ENCODE measurements around the gene APRT. TPM values are rescaled to one million over a fixed set of nuclear protein-coding genes. Genes with fewer than 3 reads are reported as not detected.

The APRT gene
- total and polyA plus RNA-seq, 9 of the 15 experiments (the other 6 are each of a cell fraction or from before 2014, with no cell fraction given), result 41.7 to 409 (median 146) TPM

GRCh38 chr16:88784074-88784855 is 27.5 kb downstream of the APRT start (continued):
- TF ChIP-seq RREB1 (CRISPR knock-in tag; IDR thresholded peaks at IDR 0.05), result 0 out of 2 replicates have a peak, but pooled peaks have one; percentile 21
- TF ChIP-seq CC2D1A (IDR thresholded peaks at IDR 0.05), result peak; percentile 38; the same call in 1 of the 2 replicates
- TF ChIP-seq EP400 (IDR thresholded peaks at IDR 0.05), result peak; percentile 60; the same call in 1 of the 2 replicates
- TF ChIP-seq ZNF511 (CRISPR knock-in tag; IDR thresholded peaks at IDR 0.05), result no peak
- no peak for TF ChIP-seq ZNF766 (CRISPR knock-in tag; conservative IDR thresholded peaks at IDR 0.05)
- no peak for TF ChIP-seq MAFK (IDR thresholded peaks at IDR 0.05; ENCODE audit: low read length)
- TF ChIP-seq NFIX (CRISPR knock-in tag; IDR thresholded peaks at IDR 0.05; ENCODE audit: low read depth), result no peak
- no peak for TF ChIP-seq ZNF253 (CRISPR knock-in tag; conservative IDR thresholded peaks at IDR 0.05)
- peak; percentile 77; the same call in 1 of the 2 replicates for TF ChIP-seq HNRNPL (IDR thresholded peaks at IDR 0.05; ENCODE audit: low read depth, low read length)
- TF ChIP-seq TGIF2 (CRISPR knock-in tag; IDR thresholded peaks at IDR 0.05), result no peak
- 0 out of 2 replicates have a peak, but pooled peaks have one; percentile 42 for TF ChIP-seq ZNF395 (CRISPR knock-in tag; IDR thresholded peaks at IDR 0.05)
- 0 out of 2 replicates have a peak, but pooled peaks have one; percentile 7 for TF ChIP-seq RB1 (IDR thresholded peaks at IDR 0.05; ENCODE audit: low read depth)
- TF ChIP-seq MYC (IDR thresholded peaks at IDR 0.05; ENCODE audit: low read depth, low read length), result peak; percentile 5; the same call in 1 of the 2 replicates
- TF ChIP-seq MYC (CRISPR knock-in tag; IDR thresholded peaks at IDR 0.05; ENCODE audit: borderline replicate concordance, low read depth), result peak; percentile 62; the same call in 1 of the 2 replicates
- peak; percentile 86 for TF ChIP-seq ZNF384 (IDR thresholded peaks at IDR 0.05; ENCODE audit: low read depth, low read length)
- TF ChIP-seq KDM2B (CRISPR knock-in tag; IDR thresholded peaks at IDR 0.05), result no peak
- no peak for TF ChIP-seq DDX20 (tag; IDR thresholded peaks at IDR 0.05; ENCODE audit: low read depth)
- TF ChIP-seq USF2 (CRISPR knock-in tag; IDR thresholded peaks at IDR 0.05), result no peak
- peak; percentile 1 for TF ChIP-seq RBM22 (IDR thresholded peaks at IDR 0.05; ENCODE audit: low read depth, low read length, poor library complexity, severe bottlenecking)
